ENCODE data around the gene HYLS1.

DNA sequence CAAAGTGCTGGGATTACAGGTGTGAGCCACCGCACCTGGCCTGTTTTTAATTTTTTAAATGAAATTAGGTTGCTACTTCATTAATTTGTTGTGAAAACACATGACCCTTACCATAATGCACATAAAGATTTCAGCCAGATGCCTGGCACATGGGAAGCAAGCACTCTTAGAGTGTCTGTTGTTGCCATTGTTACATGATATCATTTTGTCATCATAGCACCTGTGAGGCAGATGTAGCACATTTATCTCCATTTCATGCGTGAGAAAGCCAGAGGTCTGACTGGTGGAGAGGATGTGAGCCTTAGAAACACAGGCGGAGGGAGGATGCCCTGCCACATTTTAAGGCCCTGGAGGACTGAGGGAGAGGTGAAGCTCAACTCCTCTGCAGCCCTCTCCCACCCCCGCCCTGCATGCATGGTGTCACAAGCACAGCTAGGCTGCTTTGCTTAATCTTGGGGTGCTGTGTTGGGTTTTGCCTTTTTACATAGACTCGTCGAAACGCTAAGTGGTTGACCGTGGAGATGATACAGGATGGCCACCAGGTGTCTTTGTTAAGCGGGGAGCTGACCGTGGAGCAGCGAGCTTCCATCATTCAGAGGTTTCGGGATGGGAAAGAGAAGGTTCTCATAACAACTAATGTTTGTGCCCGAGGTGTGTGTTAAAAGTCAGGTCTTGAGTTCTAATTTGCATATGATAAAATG, 30.8 kb downstream of the HYLS1 start:
- TF ChIP-seq, protein P1, sequence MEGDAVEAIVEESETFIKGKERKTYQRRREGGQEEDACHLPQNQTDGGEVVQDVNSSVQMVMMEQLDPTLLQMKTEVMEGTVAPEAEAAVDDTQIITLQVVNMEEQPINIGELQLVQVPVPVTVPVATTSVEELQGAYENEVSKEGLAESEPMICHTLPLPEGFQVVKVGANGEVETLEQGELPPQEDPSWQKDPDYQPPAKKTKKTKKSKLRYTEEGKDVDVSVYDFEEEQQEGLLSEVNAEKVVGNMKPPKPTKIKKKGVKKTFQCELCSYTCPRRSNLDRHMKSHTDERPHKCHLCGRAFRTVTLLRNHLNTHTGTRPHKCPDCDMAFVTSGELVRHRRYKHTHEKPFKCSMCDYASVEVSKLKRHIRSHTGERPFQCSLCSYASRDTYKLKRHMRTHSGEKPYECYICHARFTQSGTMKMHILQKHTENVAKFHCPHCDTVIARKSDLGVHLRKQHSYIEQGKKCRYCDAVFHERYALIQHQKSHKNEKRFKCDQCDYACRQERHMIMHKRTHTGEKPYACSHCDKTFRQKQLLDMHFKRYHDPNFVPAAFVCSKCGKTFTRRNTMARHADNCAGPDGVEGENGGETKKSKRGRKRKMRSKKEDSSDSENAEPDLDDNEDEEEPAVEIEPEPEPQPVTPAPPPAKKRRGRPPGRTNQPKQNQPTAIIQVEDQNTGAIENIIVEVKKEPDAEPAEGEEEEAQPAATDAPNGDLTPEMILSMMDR (IDR thresholded peaks at IDR 0.05), result no peak; the same call in 1 of the 2 replicates
- no peak for TF ChIP-seq ZFX (IDR thresholded peaks at IDR 0.05; ENCODE audit: borderline replicate concordance)

All from 22Rv1 (cell line).